NCI-H345 treated with DMSO at 0.1 percent for 48 hours (cell line): Measurements from ENCODE around the gene POMZP3.
"Not testable (repeated sequence)": the region's sequence is repeated elsewhere in the genome, so short reads cannot be mapped to it uniquely, and the experiment has no call there.

Experiments
- DNase-seq: peaks from one replicate; lab custom pipeline; 2025; ENCODE audit not compliant: unreplicated experiment; lab: John Stamatoyannopoulos, UW

POMZP3 gene

GRCh38 chr7:76591033-76591432 lies 36.0 kb downstream of the POMZP3 start:
- not testable (repeated sequence) for DNase-seq

GRCh38 chr7:76588586-76588985 lies 38.5 kb downstream of the POMZP3 start:
- not testable (repeated sequence) for DNase-seq

- not testable (repeated sequence) for DNase-seq
These were observed 40.3 kb downstream of the POMZP3 start for GRCh38 chr7:76586585-76587315.

GRCh38 chr7:76583636-76584281 lies 43.3 kb downstream of the POMZP3 start:
- not testable (repeated sequence) for DNase-seq

GRCh38 chr7:76582848-76583631 lies 44.0 kb downstream of the POMZP3 start:
- not testable (repeated sequence) for DNase-seq

GRCh38 chr7:76575919-76576655 lies 51.0 kb downstream of the POMZP3 start:
- DNase-seq = not testable (repeated sequence)

- not testable (repeated sequence) for DNase-seq
These were observed 51.6 kb downstream of the POMZP3 start for GRCh38 chr7:76575431-76575830.

GRCh38 chr7:76572296-76572695 lies 54.8 kb downstream of the POMZP3 start:
- not testable (repeated sequence) for DNase-seq

- not testable (repeated sequence) for DNase-seq
These were observed 56.7 kb downstream of the POMZP3 start for GRCh38 chr7:76570324-76570775.

GRCh38 chr7:76568742-76569141 lies 58.3 kb downstream of the POMZP3 start:
- not testable (repeated sequence) for DNase-seq

GRCh38 chr7:76567753-76568152 lies 59.3 kb downstream of the POMZP3 start:
- not testable (repeated sequence) for DNase-seq

GRCh38 chr7:76567311-76567710 lies 59.8 kb downstream of the POMZP3 start:
- DNase-seq = not testable (repeated sequence)

GRCh38 chr7:76565001-76565400 lies 62.1 kb downstream of the POMZP3 start:
- not testable (repeated sequence) for DNase-seq

- DNase-seq = not testable (repeated sequence)
These were observed 65.7 kb downstream of the POMZP3 start for GRCh38 chr7:76561342-76561741.

- not testable (repeated sequence) for DNase-seq
These were observed 66.9 kb downstream of the POMZP3 start for GRCh38 chr7:76560157-76560556.
